Medulla oblongata (tissue), 1 donor: Measurements from ENCODE around the gene ELMOD3.
"Not testable (repeated sequence)": the region's sequence is repeated elsewhere in the genome, so short reads cannot be mapped to it uniquely, and the experiment has no call there.

Experiments used
- DNase-seq: peaks from one replicate; pipeline ENCODE4 v3.0.0-alpha.2; 2015; ENCODE audit errors: extremely low spot score

The ELMOD3 gene

GRCh38 chr2:85401464-85401805, 46.9 kb downstream of the ELMOD3 start:
- DNase-seq: no peak

- no peak for DNase-seq
Measured at GRCh38 chr2:85401844-85402243, 47.3 kb downstream of the ELMOD3 start.

- DNase-seq: peak; percentile 81
Measured at GRCh38 chr2:85405201-85406059, 50.9 kb downstream of the ELMOD3 start.

GRCh38 chr2:85409845-85410583, 55.4 kb downstream of the ELMOD3 start, which contains the start of gene CAPG:
TSS of gene CAPG (minus strand) at chr2:85410366. CDS start at chr2:85402145, 8,221 bp downstream.
- peak; percentile 53 for DNase-seq

- no peak for DNase-seq
Measured at GRCh38 chr2:85410584-85411404, 56.2 kb downstream of the ELMOD3 start.

- DNase-seq: no peak
Measured at GRCh38 chr2:85411405-85411748, 56.8 kb downstream of the ELMOD3 start.

- no peak for DNase-seq
Measured at GRCh38 chr2:85413592-85414420, 59.2 kb downstream of the ELMOD3 start.

GRCh38 chr2:85414421-85414759, 59.8 kb downstream of the ELMOD3 start:
- DNase-seq: not testable (repeated sequence)

GRCh38 chr2:85414761-85415553, 60.4 kb downstream of the ELMOD3 start:
- DNase-seq: peak; percentile 69

- no peak for DNase-seq
Measured at GRCh38 chr2:85415980-85416650, 61.5 kb downstream of the ELMOD3 start.

- peak; percentile 87 for DNase-seq
Measured at GRCh38 chr2:85418132-85419008, 63.8 kb downstream of the ELMOD3 start, which contains the start of gene SH2D6. TSS of gene SH2D6 (plus strand) at chr2:85418714. CDS start at chr2:85429466, 10,752 bp downstream.

GRCh38 chr2:85419009-85419675, 64.6 kb downstream of the ELMOD3 start:
- no peak for DNase-seq

GRCh38 chr2:85420536-85421259, 66.1 kb downstream of the ELMOD3 start:
- DNase-seq: peak; percentile 96

- no peak for DNase-seq
Measured at GRCh38 chr2:85421260-85422071, 66.9 kb downstream of the ELMOD3 start.

GRCh38 chr2:85422072-85422457, 67.5 kb downstream of the ELMOD3 start:
- no peak for DNase-seq

GRCh38 chr2:85423525-85423924, 69.0 kb downstream of the ELMOD3 start:
- no peak for DNase-seq

- no peak for DNase-seq
Measured at GRCh38 chr2:85425588-85425987, 71.0 kb downstream of the ELMOD3 start.
